Mammary epithelial cell (primary cell): ENCODE measurements around the gene ANKRD29.

ENCODE experiments used
- EZH2 ChIP-seq: IDR thresholded peaks from 2 replicates; pipeline ENCODE4 v1.6.1; 2012; ENCODE audit warnings: low read length, inconsistent platforms, borderline replicate concordance
- TF ChIP-seq, protein P1 (sequence below), 2 donors: IDR thresholded peaks in 1 of 2; conservative IDR thresholded peaks in 1 of 2; 2 replicates each; pipeline ENCODE4 v1.5.1; 2011 to 2012; ENCODE audit warnings: inconsistent platforms in 2 of 2, low read length in 2 of 2, mild to moderate bottlenecking in 2 of 2, control low read depth in 1 of 2, low read depth in 1 of 2; ENCODE audit not compliant: insufficient read depth in 1 of 2; ENCODE audit errors: extremely low read depth in 1 of 2

DNA sequence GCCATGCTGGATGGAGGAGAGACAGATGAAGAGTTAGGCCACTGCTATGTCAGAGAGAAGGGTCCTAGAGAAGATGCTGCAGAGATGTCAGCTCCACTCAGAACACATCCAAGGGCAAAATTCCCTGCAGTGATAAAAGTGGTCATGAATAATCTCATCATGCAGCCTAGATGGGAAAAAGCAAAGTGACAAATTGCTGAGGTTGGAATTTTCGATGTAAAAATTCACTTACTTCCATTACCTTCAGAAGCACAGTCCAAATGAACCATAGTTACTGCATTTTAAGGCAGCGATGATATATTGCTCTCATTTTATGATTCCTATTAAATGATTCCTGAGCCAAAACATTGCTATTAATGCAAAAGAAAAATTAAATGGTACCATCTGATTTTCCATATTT is 16.4 kb downstream of the ANKRD29 start:
- TF ChIP-seq, protein P1, sequence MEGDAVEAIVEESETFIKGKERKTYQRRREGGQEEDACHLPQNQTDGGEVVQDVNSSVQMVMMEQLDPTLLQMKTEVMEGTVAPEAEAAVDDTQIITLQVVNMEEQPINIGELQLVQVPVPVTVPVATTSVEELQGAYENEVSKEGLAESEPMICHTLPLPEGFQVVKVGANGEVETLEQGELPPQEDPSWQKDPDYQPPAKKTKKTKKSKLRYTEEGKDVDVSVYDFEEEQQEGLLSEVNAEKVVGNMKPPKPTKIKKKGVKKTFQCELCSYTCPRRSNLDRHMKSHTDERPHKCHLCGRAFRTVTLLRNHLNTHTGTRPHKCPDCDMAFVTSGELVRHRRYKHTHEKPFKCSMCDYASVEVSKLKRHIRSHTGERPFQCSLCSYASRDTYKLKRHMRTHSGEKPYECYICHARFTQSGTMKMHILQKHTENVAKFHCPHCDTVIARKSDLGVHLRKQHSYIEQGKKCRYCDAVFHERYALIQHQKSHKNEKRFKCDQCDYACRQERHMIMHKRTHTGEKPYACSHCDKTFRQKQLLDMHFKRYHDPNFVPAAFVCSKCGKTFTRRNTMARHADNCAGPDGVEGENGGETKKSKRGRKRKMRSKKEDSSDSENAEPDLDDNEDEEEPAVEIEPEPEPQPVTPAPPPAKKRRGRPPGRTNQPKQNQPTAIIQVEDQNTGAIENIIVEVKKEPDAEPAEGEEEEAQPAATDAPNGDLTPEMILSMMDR (conservative IDR thresholded peaks at IDR 0.05 in 1 of 2, IDR thresholded peaks at IDR 0.05 in 1 of 2; ENCODE audit: extremely low read depth in 1 of 2, insufficient read depth in 1 of 2, low read depth in 1 of 2, low read length in 2 of 2) = no peak
- no peak for TF ChIP-seq EZH2
